ENCODE data around the gene EPN1. TPM values are rescaled to one million over a fixed set of nuclear protein-coding genes. Genes with fewer than 3 reads are reported as not detected.
A peak's percentile ranks its signal among the peaks of the same experiment; 100 is the strongest.

The EPN1 gene
- total and polyA plus RNA-seq, 9 of the 15 experiments (the other 6 are each of a cell fraction or from before 2014, with no cell fraction given), result 0.08 to 138 (median 12.7) TPM

DNA sequence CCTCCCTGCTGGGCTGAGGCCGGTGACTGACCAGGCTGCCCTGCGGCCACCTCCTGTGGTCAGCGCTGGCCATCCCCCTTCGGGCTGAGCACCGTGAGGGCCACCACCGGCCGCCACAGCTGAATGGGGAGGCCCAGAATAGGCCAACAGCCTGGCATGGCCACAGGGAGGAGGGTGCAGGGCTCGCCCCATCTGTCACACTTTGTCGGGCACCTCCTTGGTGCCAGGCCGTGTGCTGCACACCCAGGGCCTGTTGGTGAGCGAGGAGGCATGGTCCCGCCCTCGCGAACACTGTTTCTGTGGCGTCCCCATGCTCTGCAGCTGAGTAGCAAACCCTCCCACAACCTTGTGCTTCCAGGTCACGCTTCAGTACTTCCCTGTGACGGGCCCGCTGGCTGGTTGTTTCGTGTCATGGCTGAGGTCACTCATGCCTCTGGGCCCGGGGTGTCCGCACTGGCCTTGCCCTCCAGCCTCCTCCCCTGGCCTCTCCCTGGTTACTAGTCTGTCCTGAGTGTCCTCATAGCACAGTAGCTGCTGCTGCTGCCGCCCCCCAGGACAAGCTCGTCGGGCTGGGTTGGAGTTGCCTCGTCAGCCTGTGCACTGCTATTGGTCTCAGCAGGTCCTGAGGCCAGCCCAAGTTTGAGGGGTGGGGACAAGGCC is 15.2 kb downstream of the EPN1 start:
- H3K4me3 ChIP-seq, result no peak overlapping the region
- in situ Hi-C loops (cut with MboI) (no loop called here), intact Hi-C loops (cut with micrococcal nuclease) (no loop called here)
- H3K4me2 ChIP-seq (ENCODE audit: insufficient read depth, low read length), result no peak overlapping the region
- H3K9me3 ChIP-seq (replicated peaks; ENCODE audit: control insufficient read depth, insufficient read depth, low read depth, low read length), result no peaks in the 10 kb centered on the region
- DNase-seq (ENCODE audit: extremely low read depth in 1 of 4, low spot score in 3 of 4), result no peak
- no peaks in the 10 kb centered on the region for H3K27me3 ChIP-seq (ENCODE audit: control insufficient read depth in 2 of 2, insufficient read depth in 2 of 2, low read length in 2 of 2)
- H2AFZ ChIP-seq (ENCODE audit: low read depth, low read length), result no peak overlapping the region
- TF ChIP-seq MBD1 (CRISPR knock-in tag; IDR thresholded peaks at IDR 0.05) (no peak), PHF21A (IDR thresholded peaks at IDR 0.05; ENCODE audit: borderline replicate concordance, low read depth) (no peak), NEUROD1 (IDR thresholded peaks at IDR 0.05; ENCODE audit: borderline replicate concordance, low read depth, low read length, partially characterized antibody) (no peak), ELF2 (CRISPR knock-in tag; IDR thresholded peaks at IDR 0.05) (no peak), POLR2G (IDR thresholded peaks at IDR 0.05; ENCODE audit: low read depth, low read length) (0 out of 2 replicates have a peak, but pooled peaks have one; percentile 38), HCFC1 (IDR thresholded peaks at IDR 0.05; ENCODE audit: low read depth, low read length) (no peak), MYNN (IDR thresholded peaks at IDR 0.05) (no peak), MYNN (CRISPR knock-in tag; IDR thresholded peaks at IDR 0.05) (no peak), PBX2 (CRISPR knock-in tag; IDR thresholded peaks at IDR 0.05; ENCODE audit: low read depth) (no peak), PBX2 (tag; conservative IDR thresholded peaks at IDR 0.05; ENCODE audit: low read depth) (no peak), NR2C1 (IDR thresholded peaks at IDR 0.05) (0 out of 2 replicates have a peak, but pooled peaks have one; percentile 28), NR2C1 (tag; IDR thresholded peaks at IDR 0.05) (no peak)
- ATAC-seq, result no peak
- WGBS (ENCODE audit: insufficient coverage, low coverage, missing lambda C conversion rate), result 92% methylated on average over 20 of the region's 25 CpGs
- peak overlapping the region in 1 of 2 experiments; percentile 26; a peak in 1 of 4 replicates for H3K9ac ChIP-seq (ENCODE audit: insufficient read depth in 1 of 2, low read depth in 2 of 2, low read length in 2 of 2)
- H3K4me1 ChIP-seq (replicated peaks in 1 of 2; ENCODE audit: control insufficient read depth in 2 of 2, insufficient read depth in 2 of 2, low read length in 2 of 2), result peaks cover 0 to 56% of the 10 kb centered on the region in 2 experiments; a peak in 3 of 5 replicates
- no peak for FAIRE-seq
- POLR2A ChIA-PET, result interaction anchor here (0.8 to 1.2 kb wide), 2 partner anchors 9 to 14 kb away, joined by 4 to 5 read pairs; no protein-coding TSS in a partner anchor
- H3K27ac ChIP-seq (ENCODE audit: extremely low read depth, low read depth, low read length), result no peak overlapping the region
- BruUV-seq (replicated peaks), result no TSS peak
- H3K79me2 ChIP-seq (ENCODE audit: control insufficient read depth, insufficient read depth, low read length), result peaks cover 2% of the 10 kb centered on the region; the same call in 2 of the 3 replicates
- CTCF ChIA-PET (ENCODE audit: low intra/inter-chr PET ratio), result interaction anchor here (0.5 kb wide), 1 partner anchor 11 kb away, joined by 3 read pairs; no protein-coding TSS in a partner anchor
- no peaks in the 10 kb centered on the region for H3K9me1 ChIP-seq (ENCODE audit: control insufficient read depth, insufficient read depth, low read length)
- peaks cover 26% of the 10 kb centered on the region for H4K20me1 ChIP-seq (replicated peaks; ENCODE audit: control insufficient read depth, insufficient read depth, low read length)
- H3K36me3 ChIP-seq (ENCODE audit: control insufficient read depth, insufficient read depth, low read length), result peaks cover 90% of the 10 kb centered on the region; the same call in 2 of the 3 replicates
